Endothelial cell (in vitro differentiated cells): ENCODE data around the gene P3H4. TPM values are rescaled to one million over a fixed set of nuclear protein-coding genes. Genes with fewer than 3 reads are reported as not detected.
"Not testable (repeated sequence)": the region's sequence is repeated elsewhere in the genome, so short reads cannot be mapped to it uniquely, and the experiment has no call there.

Experiments used
- DNase-seq: peaks from one replicate; pipeline ENCODE4 v3.0.0; 2021; ENCODE audit warnings: low spot score
- H3K27ac Mint-ChIP-seq: one replicate; pipeline ENCODE4 v1.8.0; 2021; ENCODE audit warnings: mixed read lengths, inconsistent platforms; ENCODE audit not compliant: unreplicated experiment
- H3K27me3 Mint-ChIP-seq: one replicate; pipeline ENCODE4 v1.8.0; 2021; ENCODE audit warnings: mild to moderate bottlenecking, moderate library complexity, mixed read lengths, inconsistent platforms; ENCODE audit not compliant: unreplicated experiment
- H3K36me3 Mint-ChIP-seq: one replicate; pipeline ENCODE4 v1.8.0; 2021; ENCODE audit warnings: mild to moderate bottlenecking, low read depth, mixed read lengths, inconsistent platforms; ENCODE audit not compliant: unreplicated experiment
- H3K4me1 Mint-ChIP-seq: one replicate; pipeline ENCODE4 v1.8.0; 2021; ENCODE audit warnings: mild to moderate bottlenecking, mixed read lengths, inconsistent platforms; ENCODE audit not compliant: unreplicated experiment
- H3K4me3 Mint-ChIP-seq: one replicate; pipeline ENCODE4 v1.8.0; 2021; ENCODE audit warnings: mild to moderate bottlenecking, mixed read lengths, inconsistent platforms; ENCODE audit not compliant: unreplicated experiment
- H3K9me3 Mint-ChIP-seq: one replicate; pipeline ENCODE4 v1.8.0; 2021; ENCODE audit warnings: mixed read lengths, inconsistent platforms; ENCODE audit not compliant: unreplicated experiment
- CTCF ChIP-seq: fragments of 200-600 bp; sonication (generic); IDR thresholded peaks from one replicate; pipeline ENCODE4 v1.5.0; 2021; ENCODE audit warnings: antibody characterized with exemption; ENCODE audit not compliant: unreplicated experiment
- long read RNA-seq: library from polyadenylated mRNA; unstranded; transcript quantifications from one replicate; pipeline ENCODE4 v2.0.0, GENCODE V29; 2020; ENCODE audit not compliant: unreplicated experiment
- total RNA-seq: library from RNA; stranded (reverse); fragmentation: NEBNext Ultra II Directional; extraction: Animal tissue kit (Norgen Biotek cat#: 25700); gene quantifications from one replicate; pipeline ENCODE4 v1.2.1, GENCODE V29; 2021; ENCODE audit not compliant: unreplicated experiment

P3H4 gene
- 22.6 TPM for total RNA-seq
- long read RNA-seq, transcript P3H4-202 (8 exons, 2,601 nt): major isoform, 17 of 25 reads
- long read RNA-seq, partial matches to known transcripts: 2 of 25 reads
- long read RNA-seq, other reads (novel, unspliced or antisense): 5 of 25 reads

- Mint-ChIP-seq H3K4me1 (peaks cover 16% of the 10 kb centered on the region), H3K36me3 (peaks cover 10% of the 10 kb centered on the region)
- DNase-seq: peak; percentile 76
These were observed at the start of gene P3H4 for GRCh38 chr17:41811549-41812380. P3H4 (minus strand) TSS chr17:41811949; CDS start chr17:41811915, 34 bp downstream.

GRCh38 chr17:41860254-41860931 is 48.6 kb upstream of the P3H4 start:
- Mint-ChIP-seq H3K4me1 (no peaks in the 10 kb centered on the region), H3K27ac (no peak overlapping the region), H3K9me3 (no peaks in the 10 kb centered on the region), H3K4me3 (no peak overlapping the region), H3K36me3 (no peaks in the 10 kb centered on the region), H3K27me3 (peaks cover 2% of the 10 kb centered on the region)
- DNase-seq: no peak
- TF ChIP-seq CTCF: no peak

More at GRCh38 chr17:41811549-41812380, at the start of gene P3H4:
- Mint-ChIP-seq H3K27me3 (peaks cover 11% of the 10 kb centered on the region), H3K9me3 (no peaks in the 10 kb centered on the region), H3K27ac (peak within 1 kb of the TSS; percentile 27), H3K4me3 (peak within 1 kb of the TSS; percentile 95)
- TF ChIP-seq CTCF: peak; percentile 43

- not testable (repeated sequence) for H3K27ac Mint-ChIP-seq, H3K36me3 Mint-ChIP-seq, H3K4me1 Mint-ChIP-seq, H3K9me3 Mint-ChIP-seq, H3K4me3 Mint-ChIP-seq, H3K27me3 Mint-ChIP-seq, DNase-seq
These were observed 39.6 kb upstream of the P3H4 start for GRCh38 chr17:41851382-41851781.

- no peak overlapping the region for H3K27ac Mint-ChIP-seq
- no peak for DNase-seq
- peaks cover 3% of the 10 kb centered on the region for H3K36me3 Mint-ChIP-seq
- no peak overlapping the region for H3K4me3 Mint-ChIP-seq
- no peaks in the 10 kb centered on the region for H3K4me1 Mint-ChIP-seq
- H3K27me3 Mint-ChIP-seq: no peaks in the 10 kb centered on the region
- H3K9me3 Mint-ChIP-seq: no peaks in the 10 kb centered on the region
- no peak for TF ChIP-seq CTCF
These were observed 37.7 kb upstream of the P3H4 start for GRCh38 chr17:41849251-41849990.

- Mint-ChIP-seq H3K4me1 (no peaks in the 10 kb centered on the region), H3K4me3 (no peak overlapping the region), H3K27ac (no peak overlapping the region), H3K27me3 (no peaks in the 10 kb centered on the region), H3K9me3 (no peaks in the 10 kb centered on the region), H3K36me3 (peaks cover 3% of the 10 kb centered on the region)
- no peak for DNase-seq
- no peak for TF ChIP-seq CTCF
These were observed 37.0 kb upstream of the P3H4 start for GRCh38 chr17:41848788-41849187.
